HG03060 (cell line): ENCODE measurements around the gene EFCAB5.
"Not testable (repeated sequence)": the region's sequence is repeated elsewhere in the genome, so short reads cannot be mapped to it uniquely, and the experiment has no call there.

Source experiments
- ATAC-seq: cut with Tn5 transposase; IDR thresholded peaks from one replicate; pipeline ENCODE4 v1.9.1; 2021; ENCODE audit warnings: low read depth, moderate number of reproducible peaks; ENCODE audit not compliant: unreplicated experiment

Gene EFCAB5

DNA sequence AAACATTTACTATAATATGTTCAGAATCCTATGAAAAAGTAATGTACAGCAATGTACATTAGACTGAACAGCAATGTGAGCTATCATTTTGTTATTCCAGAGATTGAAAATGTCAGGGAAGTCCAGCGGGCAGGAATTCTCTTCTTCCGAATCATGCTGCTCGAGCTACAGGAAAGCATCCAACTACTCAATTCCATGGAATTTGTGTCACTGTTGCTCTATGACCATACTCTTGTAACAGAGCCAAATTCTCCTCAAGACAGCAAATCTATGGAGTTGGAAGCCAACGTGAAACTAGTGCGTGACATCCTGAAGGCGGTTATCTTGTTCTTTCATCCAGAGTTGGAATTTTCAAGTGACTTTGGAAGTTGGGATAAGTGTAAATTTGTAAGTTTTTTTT is 150.3 kb downstream of the EFCAB5 start:
- ATAC-seq, result no peak

- ATAC-seq, result no peak
Observed at GRCh38 chr17:30092886-30093285, 151.5 kb downstream of the EFCAB5 start.

DNA sequence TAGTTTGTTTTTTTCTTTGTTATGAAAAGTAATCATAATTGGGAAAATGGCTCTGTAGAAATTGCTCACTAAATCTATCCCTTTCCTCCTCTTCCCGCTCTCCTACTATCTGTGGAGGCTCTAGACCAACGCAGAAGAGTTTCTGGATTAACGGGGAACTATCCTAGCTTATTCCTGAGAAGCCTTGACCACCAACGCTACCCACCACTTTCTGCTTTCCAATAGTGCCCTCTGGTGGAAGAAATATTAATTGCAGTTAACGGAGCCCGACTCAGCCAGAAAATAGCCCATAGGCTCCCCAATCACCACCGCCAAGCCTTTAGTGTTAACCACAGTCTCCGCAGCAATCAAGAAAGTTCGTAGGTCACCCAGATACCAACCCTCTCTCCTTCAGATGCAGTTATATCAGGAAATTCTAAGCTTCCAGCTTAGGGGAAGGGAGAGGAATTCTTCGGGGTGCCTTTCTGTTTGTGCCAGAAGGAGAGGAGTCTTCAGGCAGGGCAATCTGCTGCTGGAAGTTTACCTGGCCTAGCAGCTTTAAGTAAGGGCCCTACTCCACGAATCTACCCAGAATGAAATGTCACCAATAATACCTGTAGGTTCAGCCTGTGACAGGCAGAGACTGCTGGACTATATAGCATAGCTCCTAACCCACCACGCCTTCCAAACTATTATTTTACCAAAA is 152.2 kb downstream of the EFCAB5 start:
- ATAC-seq, result no peak

DNA sequence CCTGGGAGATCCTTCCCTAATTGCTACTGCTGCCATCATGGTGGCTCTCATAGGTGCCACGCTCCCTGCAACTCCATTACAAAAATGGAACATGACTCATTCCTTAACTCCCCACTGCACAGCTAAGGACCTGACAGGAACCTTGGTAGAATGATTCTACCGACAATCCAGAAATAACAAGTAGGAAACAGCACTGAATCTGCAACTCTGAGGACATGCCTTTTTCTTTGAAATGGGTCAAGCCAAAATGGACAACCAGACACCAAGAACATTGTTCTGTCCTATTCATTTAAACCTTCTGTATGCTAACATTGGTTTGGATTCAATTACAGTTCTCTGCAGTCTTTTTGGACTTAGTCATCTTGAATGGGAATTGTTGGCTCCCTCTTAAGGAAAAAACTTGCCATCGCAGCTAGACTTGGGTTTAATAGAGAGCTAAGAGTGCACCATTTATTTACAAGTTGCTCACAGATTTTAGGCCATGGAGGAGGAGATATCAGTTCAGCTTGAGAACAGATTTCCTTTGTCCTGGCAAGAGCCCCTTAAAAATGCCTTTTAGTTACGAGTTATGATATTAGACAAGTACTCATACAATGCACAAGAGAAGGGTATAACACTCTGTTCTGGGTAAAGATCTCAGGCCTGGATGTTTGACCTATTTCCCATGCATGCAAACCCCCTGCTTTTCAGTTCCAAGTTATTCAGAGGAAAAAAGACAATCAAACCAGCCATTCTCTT is 154.2 kb downstream of the EFCAB5 start:
- ATAC-seq, result no peak

- ATAC-seq, result no peak
Observed at GRCh38 chr17:30101686-30102390, 160.4 kb downstream of the EFCAB5 start.

DNA sequence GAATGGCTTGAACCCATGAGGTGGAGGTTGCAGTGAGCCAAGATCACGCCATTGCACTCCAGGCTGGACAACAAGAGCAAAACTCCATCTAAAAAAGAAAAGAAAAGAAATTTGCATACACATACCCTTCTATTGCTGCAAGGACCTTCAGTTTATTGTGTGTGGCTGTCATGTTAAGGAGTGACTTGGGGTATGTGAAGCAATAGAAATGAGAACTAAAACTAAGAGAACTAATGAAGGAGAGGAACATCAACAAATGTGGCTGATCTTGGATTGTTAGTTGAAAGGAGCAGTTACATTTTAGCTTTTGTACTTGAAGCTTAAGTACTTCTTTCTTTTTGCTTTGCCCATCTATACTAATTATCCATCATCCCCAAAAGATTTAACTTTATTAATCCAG is 162.5 kb downstream of the EFCAB5 start:
- no peak for ATAC-seq

DNA sequence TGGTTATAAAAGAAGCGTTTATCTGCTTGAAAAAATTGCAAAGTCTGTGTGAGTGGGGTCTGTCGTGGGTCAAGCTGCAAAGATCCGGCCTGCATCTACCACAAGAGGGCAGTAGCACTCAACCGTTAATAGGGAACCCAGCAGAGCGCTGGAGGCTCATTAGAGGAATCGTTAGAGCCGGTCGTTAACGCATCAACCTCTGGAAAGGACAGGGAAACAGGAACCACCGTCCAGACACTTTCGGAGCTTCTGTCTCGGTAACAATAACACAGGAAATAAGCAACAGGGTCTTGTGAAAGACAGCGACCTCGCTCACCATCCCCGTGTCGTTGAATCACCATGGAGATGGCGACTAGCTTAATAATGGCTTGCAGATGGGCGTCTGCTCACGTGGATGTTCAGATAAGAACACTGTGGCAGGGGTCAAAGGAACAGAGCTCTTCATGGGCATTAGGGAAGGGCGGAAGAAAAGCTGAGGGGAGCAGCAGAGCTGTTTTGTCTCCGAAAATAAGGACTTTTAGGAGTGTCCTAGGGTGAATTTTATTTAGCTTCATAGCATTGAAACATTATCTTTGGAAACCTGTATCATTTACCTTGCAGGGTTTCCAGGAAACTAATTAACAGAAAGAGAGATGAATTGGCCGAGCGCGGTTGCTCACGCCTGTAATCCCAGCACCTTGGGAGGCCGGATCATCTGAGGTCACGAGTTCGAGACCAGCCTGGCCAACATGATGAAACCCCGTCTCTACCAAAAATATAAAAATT is 163.3 kb downstream of the EFCAB5 start:
- ATAC-seq, result no peak

DNA sequence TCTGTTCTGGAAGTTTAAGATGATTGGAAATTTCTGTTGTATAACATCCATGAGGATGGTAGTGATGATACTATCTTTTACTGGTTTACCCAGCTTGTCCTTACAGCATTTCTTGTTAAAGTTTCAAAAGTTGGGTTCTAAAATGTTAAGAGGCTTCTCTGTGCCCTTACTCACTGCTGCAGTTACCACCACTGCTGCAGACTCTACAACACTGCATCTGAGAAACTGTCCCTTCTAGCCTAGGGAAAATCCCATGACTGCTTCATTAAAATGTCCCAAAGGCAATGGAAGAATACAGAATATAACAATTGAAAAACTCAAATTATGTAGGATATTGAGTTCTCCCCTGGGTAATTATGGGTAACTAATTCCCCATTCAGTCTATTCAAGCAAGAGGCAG is 171.4 kb downstream of the EFCAB5 start:
- no peak for ATAC-seq

DNA sequence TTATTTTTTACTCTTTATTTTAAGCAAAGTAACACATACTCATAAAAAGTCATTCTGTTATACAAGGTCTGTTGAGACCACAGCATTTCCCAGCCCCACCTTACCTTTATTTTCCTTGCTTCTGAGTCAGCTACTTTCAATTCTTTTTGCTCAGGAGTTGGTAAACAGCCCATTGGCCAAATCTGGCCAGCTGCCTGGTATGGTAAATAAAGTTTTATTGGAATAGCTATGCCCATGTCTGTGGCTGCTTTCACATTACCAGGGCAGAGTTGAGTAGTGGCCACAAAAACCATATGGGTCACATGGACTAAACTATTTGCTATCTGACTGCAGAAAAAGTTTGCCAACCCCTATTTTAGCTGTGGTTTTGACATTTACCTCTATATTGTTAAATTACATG is 171.8 kb downstream of the EFCAB5 start:
- ATAC-seq, result no peak

DNA sequence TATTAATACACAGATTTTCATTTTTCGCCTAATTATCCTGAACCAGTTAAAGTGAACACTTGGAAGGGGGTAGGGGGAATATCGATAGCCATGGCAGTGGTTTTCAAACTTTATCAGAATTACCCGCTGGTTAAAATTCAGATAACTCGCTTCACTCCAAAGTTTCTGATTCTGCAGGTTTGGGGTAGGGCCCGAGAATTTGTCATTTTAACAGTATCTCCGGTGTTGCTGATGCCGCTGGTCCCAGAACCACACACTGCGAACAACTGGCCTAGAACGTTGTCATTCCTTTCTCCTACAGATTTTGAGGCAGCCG is 174.9 kb downstream of the EFCAB5 start:
- no peak for ATAC-seq

GRCh38 chr17:30116661-30117551 is 175.5 kb downstream of the EFCAB5 start, which contains the start of gene NSRP1:
Gene NSRP1, plus strand, starts transcription at chr17:30116816. Its CDS starts 28 bp downstream, at chr17:30116844.
- peak; percentile 51 for ATAC-seq

DNA sequence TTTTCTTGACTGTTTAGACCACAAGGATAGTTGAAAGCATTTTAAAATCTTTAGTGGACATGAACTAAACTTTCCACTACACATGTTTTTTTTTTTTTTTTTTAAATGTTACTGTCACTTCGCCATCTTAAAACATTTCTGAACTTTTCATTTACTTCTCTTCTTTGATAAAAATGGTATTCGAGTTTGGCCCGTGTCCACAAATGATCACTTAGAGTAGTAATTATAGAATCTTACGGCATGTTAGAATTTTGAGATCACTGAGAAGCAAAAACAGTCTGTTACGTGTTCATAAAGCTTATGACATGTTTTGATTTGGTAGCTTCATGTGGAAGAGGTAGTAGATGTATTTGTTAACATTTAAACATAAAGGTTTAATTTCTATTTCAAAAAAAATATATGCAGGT is 176.2 kb downstream of the EFCAB5 start:
- no peak for ATAC-seq

DNA sequence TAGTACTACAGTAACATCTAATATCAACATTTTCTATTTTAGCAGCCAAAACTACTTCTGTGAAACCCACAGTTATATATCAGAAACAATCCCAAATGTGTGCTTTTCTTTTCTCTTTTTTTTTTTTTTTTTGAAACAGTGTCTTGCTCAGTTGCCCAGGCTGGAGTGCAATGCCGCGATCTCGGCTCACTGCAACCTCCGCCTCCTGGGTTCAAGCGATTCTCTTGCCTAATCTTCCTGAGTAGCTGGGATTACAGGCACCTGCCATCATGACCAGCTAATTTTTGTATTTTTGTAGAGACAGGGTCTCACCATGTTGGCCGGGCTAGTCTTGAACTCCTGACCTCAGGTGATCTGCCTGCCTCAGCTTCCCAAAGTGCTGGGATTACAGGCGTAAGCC is 177.2 kb downstream of the EFCAB5 start:
- ATAC-seq, result not testable (repeated sequence)

GRCh38 chr17:30124273-30124796 is 182.9 kb downstream of the EFCAB5 start:
- ATAC-seq, result no peak

DNA sequence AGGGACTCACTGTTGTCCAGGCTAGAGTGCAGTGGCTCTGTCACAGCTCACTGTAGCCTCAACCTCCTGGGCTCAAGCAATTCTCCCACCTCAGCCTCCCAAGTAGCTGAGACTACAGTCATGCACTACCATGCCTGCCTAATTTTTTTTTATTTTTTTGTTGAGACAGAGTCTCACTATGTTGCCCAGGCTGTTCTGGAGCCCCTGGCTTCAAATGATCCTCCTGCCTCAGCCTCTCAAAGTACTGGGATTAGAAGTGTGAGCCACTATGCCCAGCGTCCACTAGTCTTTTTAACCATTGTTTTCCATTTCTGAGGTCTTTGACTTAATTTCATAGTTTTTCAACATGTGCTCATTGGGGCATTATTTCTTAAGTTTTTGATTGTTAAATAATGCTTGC is 188.7 kb downstream of the EFCAB5 start:
- ATAC-seq, result no peak

DNA sequence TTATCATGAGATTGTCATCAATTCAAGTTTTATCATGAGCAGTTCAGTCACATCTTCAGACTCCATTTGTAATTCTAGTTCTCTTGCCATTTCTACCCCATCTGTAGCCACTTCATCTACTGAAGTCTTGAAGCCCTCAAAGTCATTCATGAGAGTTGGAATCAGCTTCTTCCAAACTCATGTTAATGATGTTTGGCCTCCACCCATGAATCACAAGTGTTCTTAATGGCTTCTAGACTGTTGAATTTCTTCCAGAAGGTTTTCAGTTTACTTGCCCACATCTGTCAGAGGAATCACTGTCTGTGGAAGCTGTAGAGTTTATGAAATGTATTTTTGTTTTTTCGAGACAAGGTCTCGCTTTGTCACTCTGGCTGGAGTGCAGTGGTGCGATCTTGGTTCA is 191.2 kb downstream of the EFCAB5 start:
- no peak for ATAC-seq

GRCh38 chr17:30133197-30133596 is 191.8 kb downstream of the EFCAB5 start:
- no peak for ATAC-seq

GRCh38 chr17:30134551-30134950 is 193.1 kb downstream of the EFCAB5 start:
- no peak for ATAC-seq

- ATAC-seq, result no peak
Observed at GRCh38 chr17:30137158-30137557, 195.7 kb downstream of the EFCAB5 start.

DNA sequence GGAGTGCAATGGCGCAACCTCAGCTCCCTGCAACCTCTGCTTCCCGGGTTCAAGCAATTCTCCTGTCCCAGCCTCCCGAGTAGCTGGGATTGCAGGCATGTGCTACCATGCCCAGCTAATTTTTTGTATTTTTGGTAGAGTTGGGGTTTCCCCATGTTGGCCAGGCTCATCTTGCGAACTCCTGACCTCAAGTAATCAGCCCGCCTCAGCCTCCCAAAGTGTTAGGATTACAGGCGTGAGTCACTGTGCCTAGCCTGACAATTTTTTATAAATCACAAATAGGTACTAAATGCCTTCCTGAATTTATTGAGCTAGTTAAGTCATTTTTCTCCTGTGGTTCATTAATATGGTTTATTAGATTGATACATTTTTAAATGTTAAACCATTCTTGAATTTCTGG is 206.4 kb downstream of the EFCAB5 start:
- not testable (repeated sequence) for ATAC-seq
